CD4-positive, alpha-beta T cell treated with Interleukin-4 for 1 hour (primary cell): ENCODE data around the gene TAS2R3.
A peak's percentile ranks its signal among the peaks of the same experiment; 100 is the strongest.

ENCODE experiments used
- DNase-seq, 2 donors: peaks; one replicate each; pipeline ENCODE4 v3.0.0-alpha.2; 2020 to 2022

The TAS2R3 gene

DNA sequence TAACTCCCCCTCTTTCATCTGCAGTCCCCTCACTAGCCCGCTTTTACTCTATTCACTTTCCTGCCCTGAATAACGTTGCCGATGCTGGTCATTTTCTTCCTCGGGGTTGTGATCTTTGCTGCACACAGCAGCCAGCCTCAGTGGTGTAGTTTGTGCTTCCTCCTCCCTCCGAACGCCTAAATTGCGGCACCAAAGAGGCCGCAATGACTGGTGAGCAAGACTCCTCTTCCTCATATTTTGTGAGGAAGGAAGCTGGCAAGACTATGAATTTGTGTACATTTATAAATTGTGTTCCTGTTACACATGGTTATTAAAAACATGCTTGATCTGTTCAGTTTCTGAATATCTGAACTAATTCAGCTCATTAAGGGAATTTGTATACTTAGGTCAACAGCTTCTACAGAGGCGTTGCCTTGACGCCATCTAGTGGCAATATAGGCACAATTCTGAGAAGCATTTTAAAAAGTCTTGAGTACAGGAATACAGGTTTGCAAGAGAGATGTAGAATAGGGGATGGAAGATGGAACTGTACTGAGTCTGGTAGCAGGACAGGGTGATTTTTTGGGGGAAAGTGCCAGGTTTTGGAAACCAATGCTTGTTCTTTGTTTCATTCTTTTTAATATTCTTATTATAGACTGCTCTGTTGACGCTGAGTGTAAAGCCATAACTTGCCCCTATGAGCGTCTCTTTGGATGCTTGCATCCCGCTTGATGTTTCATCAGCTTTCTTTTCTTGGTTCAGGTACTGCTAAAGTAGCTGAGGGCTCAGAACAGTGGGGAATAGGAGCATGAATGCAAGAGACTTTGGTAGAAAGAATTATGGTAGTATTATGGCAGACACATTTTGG, 22.0 kb downstream of the TAS2R3 start:
- peak; percentile 14 to 50 for DNase-seq

- no peak for DNase-seq
Observed at GRCh38 chr7:141788296-141788695, 24.4 kb downstream of the TAS2R3 start.

- DNase-seq = no peak
Observed at GRCh38 chr7:141789917-141790316, 26.0 kb downstream of the TAS2R3 start, which contains the start of gene TAS2R5. TSS of gene TAS2R5 (plus strand) at chr7:141790217. CDS start at chr7:141790362, 145 bp downstream.

DNA sequence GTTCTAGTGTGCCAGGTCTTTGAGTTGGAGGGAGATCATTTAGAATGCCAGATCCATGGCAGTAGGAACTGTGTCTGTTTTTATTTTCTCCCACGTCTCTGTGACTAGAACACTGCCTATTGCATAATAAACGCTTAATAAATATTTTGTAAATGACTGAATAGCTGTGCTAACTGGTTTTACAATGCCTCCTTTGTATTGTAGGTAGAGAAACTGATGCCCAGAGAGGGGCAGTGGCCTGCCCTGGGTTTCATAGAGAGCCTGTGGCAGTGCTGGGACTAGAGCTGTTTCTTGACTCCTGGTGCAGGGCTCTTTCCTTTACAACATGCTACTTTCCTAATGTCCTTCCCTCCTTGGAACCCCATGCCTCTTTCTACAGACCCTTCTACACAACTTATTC, 28.6 kb downstream of the TAS2R3 start:
- DNase-seq = no peak
